Suppressor macrophage (primary cell): Measurements from ENCODE around the gene ABHD15.
"Not testable (repeated sequence)": the region's sequence is repeated elsewhere in the genome, so short reads cannot be mapped to it uniquely, and the experiment has no call there.

Source experiments
- DNase-seq, 4 experiments: peaks; one replicate each; pipeline ENCODE4 v3.0.0-alpha.2; 2020 to 2022

Gene ABHD15

GRCh38 chr17:29568331-29569244 is 1.8 kb upstream of the ABHD15 start, which contains the start of gene TP53I13:
Gene TP53I13 (plus strand): TSS chr17:29568701. CDS start chr17:29568759, 58 bp downstream.
- DNase-seq: peak; percentile 68 to 93 (median 80)

GRCh38 chr17:29567554-29568330 is 905 bp upstream of the ABHD15 start:
- peak; percentile 54 to 84 (median 71) for DNase-seq

- DNase-seq: no peak
Observed at GRCh38 chr17:29567304-29567553, 392 bp upstream of the ABHD15 start.

GRCh38 chr17:29565643-29566472 is 979 bp downstream of the ABHD15 start:
- peak; percentile 15 to 67 (median 42) for DNase-seq

- no peak for DNase-seq
Observed at GRCh38 chr17:29563816-29564215, 3.0 kb downstream of the ABHD15 start.

GRCh38 chr17:29562615-29563014 is 4.2 kb downstream of the ABHD15 start:
- DNase-seq: peak in 3 of 4 experiments; percentile 18 to 36 (median 18)

- DNase-seq: peak; percentile 75 to 85 (median 82)
Observed at GRCh38 chr17:29561554-29562517, 5.0 kb downstream of the ABHD15 start.

- peak; percentile 65 to 87 (median 77) for DNase-seq
Observed at GRCh38 chr17:29560316-29560715, 6.5 kb downstream of the ABHD15 start.

GRCh38 chr17:29559640-29560039 is 7.2 kb downstream of the ABHD15 start:
- DNase-seq: no peak

- DNase-seq: not testable (repeated sequence)
Observed at GRCh38 chr17:29558139-29558538, 8.7 kb downstream of the ABHD15 start.

- no peak for DNase-seq
Observed at GRCh38 chr17:29557739-29558116, 9.1 kb downstream of the ABHD15 start.

GRCh38 chr17:29557085-29557738 is 9.6 kb downstream of the ABHD15 start:
- DNase-seq: no peak

- no peak for DNase-seq
Observed at GRCh38 chr17:29555840-29556239, 11.0 kb downstream of the ABHD15 start.

GRCh38 chr17:29549177-29549923 is 17.5 kb downstream of the ABHD15 start:
- no peak for DNase-seq

- no peak for DNase-seq
Observed at GRCh38 chr17:29546830-29547229, 20.0 kb downstream of the ABHD15 start.

GRCh38 chr17:29546085-29546484 is 20.8 kb downstream of the ABHD15 start:
- DNase-seq: no peak

- DNase-seq: no peak
Observed at GRCh38 chr17:29544066-29544465, 22.8 kb downstream of the ABHD15 start.

GRCh38 chr17:29533976-29534375 is 32.9 kb downstream of the ABHD15 start:
- DNase-seq: no peak

GRCh38 chr17:29526322-29526721 is 40.5 kb downstream of the ABHD15 start:
- no peak for DNase-seq

- DNase-seq: no peak
Observed at GRCh38 chr17:29524692-29525091, 42.1 kb downstream of the ABHD15 start.
